Ureter (tissue), 1 donor: Measurements from ENCODE around the gene COA4. TPM values are rescaled to one million over a fixed set of nuclear protein-coding genes. Genes with fewer than 3 reads are reported as not detected.
"Not testable (repeated sequence)": the region's sequence is repeated elsewhere in the genome, so short reads cannot be mapped to it uniquely, and the experiment has no call there.

Source experiments
- DNase-seq: peaks from one replicate; pipeline ENCODE4 v3.0.0-alpha.2; 2020; ENCODE audit warnings: low spot score
- total RNA-seq: library from RNA; stranded (reverse); gene quantifications from one replicate; pipeline ENCODE4 v1.2.4, GENCODE V29; 2023
- donor health status: DM: yes; HTN: yes; CAD: no.

COA4 gene
- total RNA-seq = 89.5 TPM

DNA sequence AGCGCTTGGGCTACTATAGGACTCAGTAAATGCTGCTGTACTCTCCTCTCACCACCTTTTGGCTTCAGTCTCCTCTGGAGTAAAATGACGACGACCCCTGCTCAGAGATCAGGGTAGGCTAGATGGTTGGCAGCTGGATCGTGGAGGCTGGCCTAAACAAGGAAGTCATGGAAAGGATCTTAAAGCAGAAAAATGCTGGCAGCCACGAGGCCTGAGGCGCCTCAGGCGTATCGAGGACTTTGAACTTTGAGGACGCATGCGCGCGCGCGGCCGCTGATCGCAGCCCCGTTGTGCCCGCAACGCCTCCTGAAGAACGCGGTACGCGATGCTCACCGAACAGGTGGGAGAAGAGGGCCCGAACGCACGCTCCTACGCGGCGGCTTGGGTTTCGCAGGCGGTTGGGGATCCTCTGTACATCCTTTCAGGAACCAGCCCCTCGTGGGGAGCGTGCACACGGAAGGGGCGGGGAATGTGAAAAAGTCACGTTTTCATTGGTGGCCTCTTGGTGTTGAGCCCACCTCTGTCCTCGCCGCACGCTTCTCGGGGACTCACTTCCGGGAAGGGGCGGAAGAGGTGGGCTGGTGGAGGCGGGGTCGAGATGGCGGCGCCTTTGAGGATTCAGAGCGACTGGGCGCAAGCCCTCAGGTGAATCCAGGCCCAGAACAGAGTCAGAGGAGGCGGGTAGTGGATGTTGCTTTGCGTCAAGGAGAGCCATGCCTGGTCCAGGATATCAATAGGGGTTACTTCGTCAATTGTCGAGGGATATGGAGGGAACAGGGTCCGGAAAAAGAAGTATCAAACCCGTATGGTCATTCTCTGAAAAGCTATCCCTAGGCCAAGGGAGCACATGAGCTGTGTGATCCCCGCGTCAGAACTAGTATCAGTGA is at the start of gene COA4, which contains the start of gene PAAF1:
Gene COA4, minus strand, starts transcription at position 423 of the 887 bp plus-strand sequence. CDS start 3,468 bp downstream, outside the sequence.
Gene PAAF1, plus strand, starts transcription at position 576 of the 887 bp plus-strand sequence. Its CDS starts 23 bp downstream, at position 599.
- peak; percentile 96 for DNase-seq

- no peak for DNase-seq
Observed at GRCh38 chr11:73921180-73921579, 44.5 kb upstream of the COA4 start.

GRCh38 chr11:73916435-73916834 is 39.8 kb upstream of the COA4 start:
- no peak for DNase-seq

DNA sequence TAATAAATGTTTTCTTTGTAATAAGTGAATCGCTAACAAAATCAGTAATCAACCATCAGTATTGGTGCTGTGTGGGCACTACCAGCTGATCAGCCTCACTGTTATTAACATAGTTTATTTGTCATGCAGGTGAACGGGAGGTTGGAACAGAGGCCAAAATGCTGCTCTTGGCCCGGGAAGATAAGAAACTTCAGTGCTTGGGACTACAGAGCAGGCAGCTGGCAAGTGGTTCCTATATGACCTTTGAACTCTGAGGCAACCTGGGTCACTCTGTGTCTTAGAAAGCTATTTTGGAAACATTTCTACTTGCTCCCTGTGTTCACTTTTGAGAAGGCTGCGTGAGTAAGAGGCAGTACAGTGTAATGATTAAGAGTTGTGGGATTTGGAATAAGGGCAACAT is 37.6 kb upstream of the COA4 start:
- DNase-seq = no peak

DNA sequence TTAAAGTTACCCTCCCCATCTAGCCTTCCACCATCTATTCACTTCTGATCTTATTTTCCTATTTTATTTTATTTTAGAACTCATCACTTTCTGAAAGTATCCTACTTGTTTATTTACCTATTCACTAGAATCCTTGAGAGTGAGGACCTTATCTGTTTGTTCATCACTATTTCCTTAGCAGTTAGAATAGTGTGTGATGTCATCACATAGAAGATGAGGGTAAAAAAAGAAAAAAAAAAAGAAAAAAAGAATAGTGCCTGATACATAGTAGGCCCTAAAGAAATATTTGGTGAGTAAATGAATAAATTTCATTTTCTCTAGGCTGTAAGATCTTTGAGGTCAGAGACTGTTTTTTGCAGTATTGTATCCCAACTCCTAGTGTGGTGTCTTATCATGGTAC is 36.8 kb upstream of the COA4 start:
- no peak for DNase-seq

DNA sequence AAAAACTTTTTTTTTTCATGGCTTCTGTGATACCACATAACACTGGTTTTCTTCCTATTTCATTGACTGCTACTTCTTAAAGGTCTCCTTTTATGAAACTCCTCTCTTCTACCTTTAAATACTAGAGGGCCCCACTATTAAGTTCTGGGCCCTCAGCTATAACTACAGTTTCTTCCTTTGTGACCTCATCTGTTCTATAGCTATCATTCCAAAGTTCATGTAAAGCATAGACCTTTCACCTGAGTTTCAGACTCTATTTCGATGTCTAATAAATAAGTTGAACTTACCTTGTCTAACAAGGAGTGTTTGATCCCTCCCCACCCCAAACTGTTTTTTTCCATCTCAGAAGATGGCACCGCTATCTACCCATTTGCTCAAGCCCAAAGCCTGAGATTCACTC is 35.4 kb upstream of the COA4 start:
- DNase-seq = no peak

DNA sequence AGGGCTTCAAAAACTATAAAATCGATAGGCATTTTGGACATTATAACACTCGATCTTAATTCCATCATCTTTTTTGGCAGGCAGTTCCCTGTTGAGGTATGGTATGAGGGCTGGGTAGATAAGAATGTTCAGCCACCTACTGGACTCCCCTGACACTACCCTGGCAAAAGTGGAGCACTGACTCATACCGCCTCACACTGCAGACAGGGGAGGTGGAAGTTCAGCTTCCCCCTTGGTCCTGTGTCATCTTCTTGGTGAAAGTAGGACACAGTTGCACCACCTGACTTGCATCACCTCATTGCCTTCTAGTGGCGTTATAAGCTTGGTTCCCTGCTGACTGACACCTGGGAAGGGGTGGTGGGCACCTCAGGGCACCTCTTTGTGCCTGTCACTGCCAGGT is 30.5 kb upstream of the COA4 start:
- DNase-seq = no peak

DNA sequence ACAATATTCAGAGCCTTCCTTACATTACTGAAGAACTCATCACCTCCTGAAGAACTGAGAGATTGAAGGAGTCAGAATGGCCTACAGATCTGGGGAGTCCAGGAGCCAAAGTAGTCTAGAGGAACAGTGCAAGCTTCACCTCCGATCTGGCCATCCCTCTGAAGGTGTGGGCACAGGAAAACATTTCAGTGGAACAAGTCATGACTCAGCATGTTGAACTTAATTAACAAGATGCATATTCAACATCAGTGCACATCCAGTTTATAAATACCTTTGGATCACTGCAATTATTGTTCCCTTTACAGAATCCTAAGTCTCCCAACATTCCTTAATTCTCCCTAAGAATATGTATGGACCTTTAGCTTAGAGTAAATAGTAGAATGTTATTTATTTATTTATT is 25.7 kb upstream of the COA4 start:
- DNase-seq = no peak

- no peak for DNase-seq
Observed at GRCh38 chr11:73894725-73895335, 18.2 kb upstream of the COA4 start.

- no peak for DNase-seq
Observed at GRCh38 chr11:73893041-73893440, 16.4 kb upstream of the COA4 start.

GRCh38 chr11:73889536-73889935 is 12.9 kb upstream of the COA4 start:
- no peak for DNase-seq

DNA sequence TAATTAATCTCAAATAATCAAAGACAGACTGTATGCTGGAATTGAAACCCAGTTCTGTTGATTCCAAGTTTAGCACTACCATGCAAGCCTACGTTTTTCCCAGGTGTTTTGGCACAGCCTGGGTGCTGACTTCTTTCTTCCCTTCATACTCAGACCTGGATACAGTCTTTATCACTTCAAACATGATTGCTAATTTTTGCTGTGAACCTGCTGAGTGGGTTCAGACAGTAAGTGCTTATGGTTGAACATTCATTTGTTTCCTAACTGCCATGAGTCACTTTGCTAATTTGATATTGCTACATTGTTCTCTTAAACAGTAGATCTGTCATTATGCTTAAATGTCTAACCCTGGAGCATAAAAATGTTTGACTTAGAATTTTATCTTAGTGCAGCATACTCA is 12.4 kb upstream of the COA4 start:
- no peak for DNase-seq

DNA sequence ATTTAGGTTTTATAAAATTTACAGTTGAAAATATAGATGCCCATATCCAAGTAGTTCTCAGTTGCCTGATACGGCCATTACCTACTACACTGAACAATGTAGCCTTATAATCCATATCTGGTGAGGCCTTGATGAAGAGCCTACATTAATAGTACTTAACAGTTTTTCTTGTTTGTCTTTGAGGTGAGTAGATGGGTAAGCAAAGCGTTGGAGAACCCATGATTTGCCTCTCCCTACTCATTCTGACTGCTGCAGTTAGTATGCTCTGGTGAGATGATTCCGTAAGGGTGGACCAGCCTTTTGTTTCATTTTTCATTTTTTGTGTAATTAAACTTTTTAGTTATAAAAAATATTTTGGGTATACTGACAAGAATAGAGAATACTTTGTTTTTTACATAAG is 11.6 kb upstream of the COA4 start:
- DNase-seq = no peak

- no peak for DNase-seq
Observed at GRCh38 chr11:73883856-73884255, 7.2 kb upstream of the COA4 start.

DNA sequence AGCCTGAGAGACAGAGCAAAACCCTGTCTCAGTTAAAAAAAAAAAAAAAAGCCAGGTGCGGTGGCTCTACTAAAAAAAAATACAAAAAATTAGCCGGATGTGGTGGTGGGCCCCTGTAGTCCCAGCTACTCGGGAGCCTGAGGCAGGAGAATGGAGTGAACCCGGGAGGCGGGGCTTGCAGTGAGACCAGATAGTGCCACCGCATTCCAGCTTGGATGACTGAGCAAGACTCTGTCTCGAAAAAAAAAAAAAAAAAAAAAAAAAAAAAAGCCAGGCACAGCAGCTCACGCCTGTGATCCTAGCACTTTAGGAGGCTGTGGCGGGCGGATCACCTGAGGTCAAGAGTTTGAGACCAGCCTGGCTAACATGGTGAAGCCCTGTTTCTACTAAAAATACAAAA is 3.8 kb upstream of the COA4 start:
- DNase-seq = not testable (repeated sequence)

DNA sequence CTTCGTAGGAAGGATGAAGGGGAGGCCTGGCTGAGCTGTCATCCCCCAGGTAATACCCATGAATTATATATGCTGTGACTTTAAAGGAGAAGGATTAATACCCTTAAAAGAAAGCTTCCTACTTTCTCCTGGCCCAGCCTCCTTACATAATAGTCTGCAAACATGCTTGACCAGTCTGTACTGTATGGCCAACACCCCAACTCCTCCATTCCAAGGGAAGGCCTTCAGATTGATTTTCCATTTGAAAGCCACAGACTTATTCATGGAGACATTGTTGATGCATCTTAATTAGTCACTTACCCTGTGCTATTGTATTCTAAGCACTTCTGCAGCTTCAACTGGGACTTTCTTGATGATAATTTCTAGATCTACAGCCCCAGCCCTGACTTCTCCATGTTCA is 2.1 kb upstream of the COA4 start:
- DNase-seq = no peak

DNA sequence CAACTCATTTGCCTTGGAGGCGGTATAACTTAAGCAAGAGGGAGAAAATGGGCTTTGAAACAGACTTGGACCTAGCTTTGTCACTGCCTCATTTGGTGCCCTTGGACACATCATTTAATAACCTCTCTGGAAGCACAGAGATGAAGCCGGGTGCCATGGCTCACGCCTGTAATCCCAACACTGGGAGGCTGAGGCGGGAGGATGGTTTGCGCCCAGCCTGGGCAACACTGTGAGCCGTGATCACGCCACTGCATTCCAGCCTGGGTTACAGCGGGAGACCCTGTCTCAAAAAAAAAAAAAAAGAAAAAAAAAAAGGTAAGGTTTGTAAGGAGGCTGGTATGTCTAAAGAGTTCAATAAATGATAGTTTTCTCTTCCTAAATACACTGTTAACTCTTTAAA is 806 bp downstream of the COA4 start:
- no peak for DNase-seq

DNA sequence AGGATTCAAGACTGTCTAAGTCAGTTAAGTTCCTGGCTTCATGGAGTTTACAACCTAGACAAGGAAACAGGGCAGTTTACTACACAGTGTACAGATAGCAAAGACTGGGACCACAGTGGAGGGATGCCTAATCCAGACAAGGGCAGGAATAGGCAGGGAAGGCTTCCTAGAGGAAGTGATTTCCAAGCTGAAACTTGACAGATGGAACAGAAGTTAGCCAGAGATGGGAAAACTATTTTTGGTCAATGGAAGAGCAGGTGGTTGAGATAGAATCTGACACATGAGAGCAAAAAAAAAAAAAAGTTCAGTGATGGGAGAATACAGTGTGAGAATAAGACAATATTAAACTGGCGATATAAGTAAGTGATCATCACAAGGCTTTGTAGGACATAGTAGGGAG is 1.3 kb downstream of the COA4 start:
- no peak for DNase-seq

DNA sequence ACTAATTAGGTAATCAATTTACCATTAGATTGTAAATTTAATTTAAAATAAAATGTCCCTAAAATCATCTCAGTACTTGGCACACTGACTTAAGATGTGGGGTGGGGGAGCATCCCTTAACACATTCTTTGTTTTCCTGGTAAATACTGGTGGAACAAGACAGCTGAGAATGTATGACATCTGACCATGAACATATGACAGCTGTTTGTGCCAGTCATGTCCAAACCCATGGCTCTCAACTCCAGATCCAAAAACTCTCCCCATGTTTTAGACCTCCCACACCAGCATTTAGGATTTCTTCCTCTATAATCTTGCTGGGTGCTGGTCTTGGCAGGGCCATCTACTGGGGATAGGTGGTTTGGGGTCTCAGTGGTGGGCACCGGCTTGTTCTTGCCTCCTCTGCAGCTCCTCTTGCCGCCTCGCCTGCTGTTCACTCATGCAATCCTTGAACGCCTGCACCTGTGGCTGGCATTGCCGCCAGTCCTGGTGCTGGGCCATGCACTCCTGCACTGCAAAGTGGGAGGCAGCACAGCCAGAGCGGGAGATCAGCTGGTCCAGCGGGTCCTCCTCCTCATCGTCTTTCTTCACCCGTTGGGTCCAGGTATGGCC is 3.8 kb downstream of the COA4 start:
- no peak for DNase-seq

DNA sequence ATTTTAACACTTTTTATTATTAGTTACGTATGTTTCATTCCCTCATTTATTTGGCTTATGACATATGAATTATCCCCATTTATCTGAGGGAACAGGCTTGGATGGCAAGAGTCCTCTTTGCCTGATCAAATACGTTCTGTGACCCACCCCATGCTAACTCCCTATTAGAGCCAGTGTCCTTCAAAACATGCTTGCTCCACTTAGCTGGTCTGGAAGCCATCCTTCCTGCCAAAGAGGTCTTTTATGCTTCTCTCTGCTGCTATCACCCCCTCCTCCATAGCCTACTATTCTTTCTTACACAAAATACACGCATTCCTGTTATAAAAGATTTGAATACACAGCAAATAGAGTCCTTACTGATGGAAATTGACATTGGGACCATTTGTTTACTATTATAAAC is 6.4 kb downstream of the COA4 start:
- DNase-seq = no peak

- no peak for DNase-seq
Observed at GRCh38 chr11:73869332-73869949, 7.2 kb downstream of the COA4 start.

GRCh38 chr11:73866586-73866996 is 10.1 kb downstream of the COA4 start:
- no peak for DNase-seq
